Measurements from ENCODE around the gene KCNK18. TPM values are rescaled to one million over a fixed set of nuclear protein-coding genes. Genes with fewer than 3 reads are reported as not detected.
A peak's percentile ranks its signal among the peaks of the same experiment; 100 is the strongest.

KCNK18 gene
- total RNA-seq, 1 experiment from 2014 or later: not detected

- no peak overlapping the region for H3K9ac ChIP-seq (ENCODE audit: extremely low read depth, insufficient read length, low read length)
- TF ChIP-seq, protein P1, sequence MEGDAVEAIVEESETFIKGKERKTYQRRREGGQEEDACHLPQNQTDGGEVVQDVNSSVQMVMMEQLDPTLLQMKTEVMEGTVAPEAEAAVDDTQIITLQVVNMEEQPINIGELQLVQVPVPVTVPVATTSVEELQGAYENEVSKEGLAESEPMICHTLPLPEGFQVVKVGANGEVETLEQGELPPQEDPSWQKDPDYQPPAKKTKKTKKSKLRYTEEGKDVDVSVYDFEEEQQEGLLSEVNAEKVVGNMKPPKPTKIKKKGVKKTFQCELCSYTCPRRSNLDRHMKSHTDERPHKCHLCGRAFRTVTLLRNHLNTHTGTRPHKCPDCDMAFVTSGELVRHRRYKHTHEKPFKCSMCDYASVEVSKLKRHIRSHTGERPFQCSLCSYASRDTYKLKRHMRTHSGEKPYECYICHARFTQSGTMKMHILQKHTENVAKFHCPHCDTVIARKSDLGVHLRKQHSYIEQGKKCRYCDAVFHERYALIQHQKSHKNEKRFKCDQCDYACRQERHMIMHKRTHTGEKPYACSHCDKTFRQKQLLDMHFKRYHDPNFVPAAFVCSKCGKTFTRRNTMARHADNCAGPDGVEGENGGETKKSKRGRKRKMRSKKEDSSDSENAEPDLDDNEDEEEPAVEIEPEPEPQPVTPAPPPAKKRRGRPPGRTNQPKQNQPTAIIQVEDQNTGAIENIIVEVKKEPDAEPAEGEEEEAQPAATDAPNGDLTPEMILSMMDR (conservative IDR thresholded peaks at IDR 0.05): no peak
- no peak overlapping the region for H2AK5ac ChIP-seq (ENCODE audit: insufficient read length, low read length)
- no peak overlapping the region for H3T11ph ChIP-seq (ENCODE audit: low read length)
- no peak overlapping the region for H2BK120ac ChIP-seq (ENCODE audit: low read depth, low read length, poor library complexity, severe bottlenecking)
- no peak overlapping the region for H2BK20ac ChIP-seq (ENCODE audit: low read depth, low read length, poor library complexity, severe bottlenecking)
- no peak overlapping the region for H4K91ac ChIP-seq (ENCODE audit: insufficient read length, low read depth, low read length)
- no peak overlapping the region for H3K18ac ChIP-seq (ENCODE audit: insufficient read length, low read depth, low read length)
- H3K27ac ChIP-seq (ENCODE audit: insufficient read length, low read depth, low read length): no peak overlapping the region
- Mint-ChIP-seq H3K4me1 (peaks cover 16 to 32% of the 10 kb centered on the region in 2 experiments), H3K4me3 (no peak overlapping the region), H3K27me3 (ENCODE audit: low read depth) (no peaks in the 10 kb centered on the region), H3K9me3 (no peaks in the 10 kb centered on the region), H3K27ac (no peak overlapping the region), H3K36me3 (ENCODE audit: insufficient read depth in 1 of 3, low read depth in 3 of 3) (no peaks in the 10 kb centered on the region)
- H4K8ac ChIP-seq (replicated peaks; ENCODE audit: insufficient read length, low read depth, low read length): no peak overlapping the region
- no peaks in the 10 kb centered on the region for H3K79me1 ChIP-seq (ENCODE audit: insufficient read depth, low read depth, low read length, poor library complexity, severe bottlenecking)
- WGBS (ENCODE audit: extremely low coverage, insufficient read length, low lambda C conversion rate): no CpG with 5 or more reads among the region's 9 CpGs
- H3K4me2 ChIP-seq (ENCODE audit: insufficient read depth, insufficient read length, low read length): no peak overlapping the region
- H3K27me3 ChIP-seq (ENCODE audit: insufficient read depth, low read length): no peaks in the 10 kb centered on the region
- no peak overlapping the region for H3K4ac ChIP-seq (ENCODE audit: low read depth, low read length)
- no peaks in the 10 kb centered on the region for H3K4me1 ChIP-seq (ENCODE audit: insufficient read depth, low read length)
- H4K20me1 ChIP-seq (ENCODE audit: control insufficient read depth, insufficient read depth, insufficient read length): no peaks in the 10 kb centered on the region
- H2BK15ac ChIP-seq (ENCODE audit: low read depth, low read length): no peak overlapping the region
- H2BK5ac ChIP-seq (ENCODE audit: insufficient read length, low read length): no peak overlapping the region
- H4K5ac ChIP-seq (ENCODE audit: insufficient read length, low read depth, low read length): no peak overlapping the region
- no peak overlapping the region for H3K56ac ChIP-seq (ENCODE audit: insufficient read length, low read depth, low read length)
- no peak overlapping the region for H2AFZ ChIP-seq (ENCODE audit: low read length)
- H3K23ac ChIP-seq (ENCODE audit: insufficient read length, low read depth, low read length): no peak overlapping the region
- no peak overlapping the region for H2BK12ac ChIP-seq (ENCODE audit: insufficient read length, low read depth, low read length)
- H3K79me2 ChIP-seq (ENCODE audit: insufficient read depth, low read length): no peaks in the 10 kb centered on the region
- no peak overlapping the region for H3K14ac ChIP-seq (ENCODE audit: insufficient read depth, low read length)
- no peaks in the 10 kb centered on the region for H3K23me2 ChIP-seq (ENCODE audit: insufficient read length, low read depth, low read length, poor library complexity, severe bottlenecking)
- H3K9me3 ChIP-seq (ENCODE audit: control insufficient read depth, low read depth, low read length): no peaks in the 10 kb centered on the region
- DNase-seq: peak; percentile 22
These were observed 56.6 kb downstream of the KCNK18 start for GRCh38 chr10:117253908-117254307.

Data from H9 (cell line).